Measurements from ENCODE around the gene KCNK17. TPM values are rescaled to one million over a fixed set of nuclear protein-coding genes. Genes with fewer than 3 reads are reported as not detected.

KCNK17 gene
- total RNA-seq, 2 donors from 2014 or later, result not detected

DNA sequence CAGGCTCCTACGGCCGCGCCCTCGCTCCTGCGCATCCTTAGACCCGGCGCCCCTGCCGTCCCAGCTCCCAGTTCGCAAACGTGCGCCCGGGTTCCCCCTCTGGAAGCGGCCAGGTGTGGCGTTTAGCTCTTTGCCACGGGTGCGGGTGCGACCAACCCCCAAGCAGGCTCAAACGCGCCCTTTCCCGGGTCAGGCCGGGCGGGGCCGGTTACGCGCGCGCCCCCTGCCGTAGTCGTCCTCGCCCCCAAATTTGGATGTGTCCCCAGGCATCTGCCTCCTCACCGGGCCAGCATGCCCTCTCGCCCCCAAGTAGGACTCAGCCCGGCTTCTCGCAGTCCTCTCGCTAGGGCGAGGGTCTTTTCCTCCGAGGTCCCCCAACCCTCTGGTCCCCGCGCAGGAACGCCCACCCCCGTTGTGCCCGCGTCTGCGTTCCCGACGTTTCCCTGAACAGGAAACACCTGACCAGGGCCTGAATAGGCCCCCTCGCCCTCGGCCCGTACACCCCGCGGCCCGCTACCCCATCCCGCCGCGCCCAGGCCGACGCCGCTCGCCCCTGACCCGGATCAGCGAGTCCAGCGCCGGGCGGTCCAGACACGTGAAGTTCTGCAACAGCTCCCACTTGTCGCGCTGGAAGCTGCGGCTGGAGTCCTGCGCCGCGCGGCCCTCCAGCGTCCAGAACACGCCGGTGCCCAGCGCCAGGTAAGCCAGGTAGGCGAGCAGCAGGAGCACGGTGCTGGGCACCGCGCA, 520 bp downstream of the KCNK17 start:
- ATAC-seq (peak in 1 of 2 donors; percentile 21), DNase-seq (ENCODE audit: low spot score in 2 of 2) (no peak)
- Mint-ChIP-seq H3K27ac (no peak overlapping the region), H3K9me3 (no peaks in the 10 kb centered on the region), H3K36me3 (no peaks in the 10 kb centered on the region)

DNA sequence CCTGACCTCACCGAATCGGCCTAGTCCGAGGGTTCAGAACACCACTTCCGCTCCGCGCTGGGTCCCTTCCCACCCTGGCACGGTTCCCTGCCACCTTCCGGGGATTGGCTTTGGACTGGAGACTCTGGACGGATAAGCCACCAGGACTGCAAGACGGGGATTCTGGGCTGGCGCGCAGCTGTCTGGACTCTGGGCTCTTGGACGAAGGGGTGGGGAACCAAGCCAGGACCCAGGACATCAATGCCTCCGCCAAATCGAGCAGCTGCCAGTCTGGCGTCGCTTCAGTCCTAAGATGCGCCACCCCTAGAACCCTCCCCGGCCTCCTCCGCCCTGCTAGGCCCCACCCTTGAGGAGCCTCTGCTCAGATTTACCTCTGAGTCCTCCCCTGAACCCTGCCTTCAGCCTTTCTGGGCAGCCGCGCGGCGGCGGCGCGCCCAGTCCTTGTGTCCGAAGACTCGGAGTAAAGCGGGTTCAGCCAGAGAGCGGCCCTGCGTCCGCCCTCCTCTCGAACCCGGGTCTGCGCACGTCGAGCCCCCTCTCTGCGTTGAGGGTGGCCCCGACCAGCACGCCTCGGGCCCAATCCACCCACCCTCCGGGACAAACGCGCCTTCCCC, 1.2 kb downstream of the KCNK17 start:
- no peak overlapping the region for H3K27ac Mint-ChIP-seq
- ATAC-seq, result no peak
- H3K36me3 Mint-ChIP-seq, result no peaks in the 10 kb centered on the region
- DNase-seq (ENCODE audit: low spot score in 2 of 2), result no peak
- H3K9me3 Mint-ChIP-seq, result no peaks in the 10 kb centered on the region

DNA sequence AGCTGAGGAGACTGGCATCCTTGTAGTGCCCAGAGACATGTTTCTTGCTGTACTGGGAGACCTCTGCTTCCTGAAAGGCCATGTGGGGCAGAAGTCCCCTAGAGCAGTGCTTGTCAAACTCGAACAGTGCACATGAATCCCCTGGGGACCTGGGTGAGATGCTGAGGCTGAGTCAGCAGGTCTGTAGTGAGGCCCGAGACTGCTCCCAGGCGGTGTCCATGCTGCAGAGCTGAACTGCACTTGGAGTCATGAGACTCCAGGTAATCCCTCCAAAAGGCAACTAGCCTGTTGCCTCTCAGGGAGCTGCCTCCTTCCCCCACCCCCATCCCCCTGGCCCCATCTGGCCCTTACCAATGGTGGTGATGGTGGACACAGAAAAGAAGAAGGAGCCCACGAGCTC, 3.7 kb downstream of the KCNK17 start:
- H3K9me3 Mint-ChIP-seq, result no peaks in the 10 kb centered on the region

DNA sequence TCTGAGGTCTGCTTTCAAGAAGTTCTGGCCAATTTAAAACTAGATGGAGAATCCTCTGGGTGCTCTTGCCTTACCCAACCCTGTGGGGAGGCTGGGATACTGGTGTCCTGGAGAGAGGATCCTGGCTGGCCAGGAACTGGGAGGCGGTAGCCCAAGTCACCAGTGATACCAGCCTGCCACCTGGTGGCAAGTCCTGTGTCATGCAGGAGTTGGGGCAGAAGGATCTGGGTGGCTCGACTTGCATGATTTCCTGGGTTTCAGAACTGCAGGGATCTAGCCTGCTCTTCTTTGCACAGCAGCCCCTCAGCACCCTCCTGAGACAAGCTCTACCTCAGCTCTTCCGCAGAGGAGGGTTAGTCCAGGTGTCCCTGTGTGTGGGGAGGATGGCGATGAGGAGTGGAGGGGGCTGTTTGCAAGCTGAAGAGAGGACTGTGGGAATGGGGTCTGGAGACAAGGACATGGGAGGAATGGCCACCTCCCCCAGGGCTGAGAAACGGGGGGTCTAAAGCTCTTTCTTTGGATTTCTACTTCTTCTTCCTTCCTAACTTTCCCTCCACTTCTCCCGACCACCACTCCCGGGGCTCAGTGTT, 4.2 kb downstream of the KCNK17 start:
- H3K27ac Mint-ChIP-seq, result no peak overlapping the region
- no peaks in the 10 kb centered on the region for H3K36me3 Mint-ChIP-seq
- DNase-seq (ENCODE audit: low spot score in 2 of 2), result peak; percentile 58 to 72
- H3K9me3 Mint-ChIP-seq, result no peaks in the 10 kb centered on the region
- peak; percentile 68 to 74 for ATAC-seq

More for the DNA sequence above, 3.7 kb downstream of the KCNK17 start:
- no peak overlapping the region for H3K27ac Mint-ChIP-seq
- DNase-seq (ENCODE audit: low spot score in 2 of 2) (no peak), ATAC-seq (no peak)
- no peaks in the 10 kb centered on the region for H3K36me3 Mint-ChIP-seq

GRCh38 chr6:39307462-39307861, 6.8 kb downstream of the KCNK17 start:
- H3K9me3 Mint-ChIP-seq, result no peaks in the 10 kb centered on the region
- H3K27ac Mint-ChIP-seq, result no peak overlapping the region
- H3K36me3 Mint-ChIP-seq, result no peaks in the 10 kb centered on the region
- DNase-seq (ENCODE audit: low spot score in 2 of 2) (no peak), ATAC-seq (no peak)

DNA sequence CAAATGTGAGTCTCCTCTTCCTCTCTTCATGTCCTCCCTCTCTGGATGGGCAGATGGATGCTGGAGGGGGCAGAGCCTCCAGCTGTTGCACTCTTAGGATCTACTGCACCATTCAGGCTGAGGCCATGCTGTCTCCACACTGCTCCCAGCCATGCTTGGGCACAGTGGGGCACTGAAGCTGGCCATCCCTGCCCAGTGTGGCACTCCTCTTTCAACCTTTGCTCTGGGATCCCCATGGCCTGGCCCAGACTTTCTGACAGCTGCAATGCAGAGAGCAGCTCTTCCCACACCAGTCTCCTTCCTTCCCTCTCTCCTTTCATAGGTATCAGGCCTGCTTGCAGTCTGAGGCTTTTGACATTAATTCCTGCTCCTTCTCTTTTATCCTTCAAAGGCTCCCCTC, 9.3 kb downstream of the KCNK17 start:
- no peak for ATAC-seq
- H3K9me3 Mint-ChIP-seq, result no peaks in the 10 kb centered on the region
- no peaks in the 10 kb centered on the region for H3K36me3 Mint-ChIP-seq
- no peak for DNase-seq (ENCODE audit: low spot score in 2 of 2)
- H3K27ac Mint-ChIP-seq, result no peak overlapping the region

- DNase-seq (ENCODE audit: low spot score in 2 of 2) (no peak), ATAC-seq (peak in 1 of 2 donors; percentile 11)
- Mint-ChIP-seq H3K9me3 (no peaks in the 10 kb centered on the region), H3K27ac (peak overlapping the region in 1 of 2 donors; percentile 33), H3K36me3 (no peaks in the 10 kb centered on the region)
Observed at GRCh38 chr6:39303425-39304153, 10.6 kb downstream of the KCNK17 start.

- DNase-seq (ENCODE audit: low spot score in 2 of 2) (peak; percentile 84 to 89), ATAC-seq (peak; percentile 98)
- no peaks in the 10 kb centered on the region for H3K9me3 Mint-ChIP-seq
- H3K27ac Mint-ChIP-seq, result peak overlapping the region in 1 of 2 donors; percentile 33
- no peaks in the 10 kb centered on the region for H3K36me3 Mint-ChIP-seq
Observed at GRCh38 chr6:39302669-39303424, 11.4 kb downstream of the KCNK17 start.

GRCh38 chr6:39302011-39302410, 12.2 kb downstream of the KCNK17 start:
- H3K36me3 Mint-ChIP-seq, result no peaks in the 10 kb centered on the region
- H3K9me3 Mint-ChIP-seq, result no peaks in the 10 kb centered on the region
- ATAC-seq, result no peak
- H3K27ac Mint-ChIP-seq, result no peak overlapping the region
- DNase-seq (ENCODE audit: low spot score in 2 of 2), result no peak

DNA sequence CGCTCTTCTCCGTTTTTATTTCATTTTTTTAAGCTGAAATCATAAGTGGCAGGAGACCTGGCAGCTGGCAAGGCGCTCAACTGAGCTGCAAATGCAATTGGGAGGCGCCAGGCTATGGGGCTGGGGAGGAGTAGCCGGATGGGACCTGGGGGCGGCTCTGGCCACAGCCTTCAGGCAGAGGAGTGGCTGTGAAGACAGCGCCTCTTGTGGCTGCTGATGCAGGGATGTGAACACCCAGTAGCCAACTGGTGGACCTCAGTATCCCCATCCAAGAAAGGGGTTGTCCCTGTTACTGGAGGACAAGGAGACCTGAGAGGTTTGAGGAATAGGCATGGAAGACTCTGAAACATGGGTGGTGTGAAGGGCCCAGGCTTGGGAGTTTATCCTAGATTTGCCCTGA, 12.6 kb downstream of the KCNK17 start:
- ATAC-seq (no peak), DNase-seq (ENCODE audit: low spot score in 2 of 2) (no peak)
- no peaks in the 10 kb centered on the region for H3K9me3 Mint-ChIP-seq
- no peaks in the 10 kb centered on the region for H3K36me3 Mint-ChIP-seq
- H3K27ac Mint-ChIP-seq, result peak overlapping the region in 1 of 2 donors; percentile 4

GRCh38 chr6:39300739-39301138, 13.5 kb downstream of the KCNK17 start:
- ATAC-seq (no peak), DNase-seq (ENCODE audit: low spot score in 2 of 2) (no peak)
- Mint-ChIP-seq H3K9me3 (no peaks in the 10 kb centered on the region), H3K27ac (peak overlapping the region in 1 of 2 donors; percentile 4), H3K36me3 (no peaks in the 10 kb centered on the region)

GRCh38 chr6:39298061-39298460, 16.2 kb downstream of the KCNK17 start:
- ATAC-seq (no peak), DNase-seq (ENCODE audit: low spot score in 2 of 2) (no peak)
- Mint-ChIP-seq H3K36me3 (no peaks in the 10 kb centered on the region), H3K9me3 (no peaks in the 10 kb centered on the region), H3K27ac (no peak overlapping the region)

DNA sequence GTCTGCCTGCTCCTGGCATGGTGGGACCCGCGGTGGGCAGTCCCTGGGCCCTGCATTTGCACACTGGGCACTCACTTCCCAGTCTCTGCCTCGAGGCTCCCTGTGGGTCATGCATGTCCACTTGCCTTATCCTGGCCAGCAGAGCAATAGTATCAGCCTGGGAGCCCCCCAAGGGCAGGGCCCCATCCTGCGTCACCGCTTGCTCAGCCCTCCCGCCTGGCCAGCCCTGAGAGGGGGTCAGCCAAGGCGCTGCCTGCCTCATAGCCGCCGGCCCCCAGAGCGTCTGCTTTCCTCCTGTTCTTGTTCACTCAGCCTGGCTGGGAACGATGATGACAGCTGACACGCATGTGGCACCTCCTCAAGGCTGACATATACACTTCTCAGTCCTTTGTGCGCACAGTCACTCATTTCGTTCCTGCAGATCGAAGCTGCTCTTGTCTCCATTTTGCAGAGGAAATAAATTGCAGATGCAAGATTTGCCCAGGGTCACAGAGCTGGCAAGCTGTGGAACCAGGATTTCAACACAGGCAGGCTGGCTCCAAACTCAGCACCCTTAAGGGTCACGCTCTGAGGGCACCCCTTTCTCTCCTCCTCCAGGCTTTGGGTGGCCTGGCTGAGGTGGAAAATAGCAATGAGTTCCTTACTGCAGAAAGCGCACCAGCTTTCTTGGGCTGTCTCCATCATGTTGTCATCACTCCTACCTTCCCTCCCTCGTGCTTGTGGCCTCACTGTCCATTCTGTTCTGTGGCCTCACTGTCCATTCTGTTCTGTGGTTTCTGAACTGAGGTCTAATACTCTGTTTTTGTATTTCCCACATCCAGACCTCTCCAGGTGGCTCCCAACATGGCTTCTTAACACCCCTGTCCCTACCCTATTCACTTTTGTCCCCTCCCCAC, 17.2 kb downstream of the KCNK17 start:
- DNase-seq (ENCODE audit: low spot score in 2 of 2), result no peak
- peak overlapping the region in 1 of 2 donors; percentile 2 for H3K27ac Mint-ChIP-seq
- ATAC-seq, result no peak
- no peaks in the 10 kb centered on the region for H3K36me3 Mint-ChIP-seq
- H3K9me3 Mint-ChIP-seq, result no peaks in the 10 kb centered on the region

- Mint-ChIP-seq H3K9me3 (no peaks in the 10 kb centered on the region), H3K27ac (peak overlapping the region in 1 of 2 donors; percentile 19), H3K36me3 (no peaks in the 10 kb centered on the region)
- ATAC-seq, result no peak
- no peak for DNase-seq (ENCODE audit: low spot score in 2 of 2)
Observed at GRCh38 chr6:39295611-39296011, 18.6 kb downstream of the KCNK17 start.

GRCh38 chr6:39294899-39295298, 19.3 kb downstream of the KCNK17 start:
- DNase-seq (ENCODE audit: low spot score in 2 of 2) (no peak), ATAC-seq (no peak)
- H3K9me3 Mint-ChIP-seq, result no peaks in the 10 kb centered on the region
- peak overlapping the region in 1 of 2 donors; percentile 27 for H3K27ac Mint-ChIP-seq
- no peaks in the 10 kb centered on the region for H3K36me3 Mint-ChIP-seq

DNA sequence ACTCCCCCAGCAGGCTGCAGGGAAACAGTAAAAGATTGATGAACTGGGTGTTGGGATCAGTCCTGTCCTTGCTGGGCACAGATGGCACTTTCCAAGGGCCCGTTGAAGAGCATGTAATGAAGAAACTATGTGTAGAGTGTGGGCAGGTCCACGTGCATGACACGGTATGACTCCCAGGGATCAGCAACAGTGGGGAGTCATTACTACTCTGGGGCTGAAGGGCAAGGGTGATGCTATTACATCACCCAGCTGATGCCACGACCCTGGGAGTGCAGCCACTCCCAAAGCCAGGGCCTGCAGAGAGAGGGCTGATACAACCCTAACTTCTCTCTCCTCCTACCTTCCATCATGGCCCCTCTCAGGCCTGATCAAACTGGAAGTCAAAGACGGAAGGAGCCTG, 20.1 kb downstream of the KCNK17 start:
- Mint-ChIP-seq H3K27ac (no peak overlapping the region), H3K9me3 (no peaks in the 10 kb centered on the region), H3K36me3 (no peaks in the 10 kb centered on the region)
- no peak for ATAC-seq
- DNase-seq (ENCODE audit: low spot score in 2 of 2), result no peak

Data from activated naive CD4-positive, alpha-beta T cell treated with anti-CD3 and anti-CD28 coated beads, Interleukin-2, amount 50 U/mL, for 72 hours (primary cell).